ENCODE data around the gene PICALM. TPM values are rescaled to one million over a fixed set of nuclear protein-coding genes. Genes with fewer than 3 reads are reported as not detected.

Gene PICALM
- total and polyA plus RNA-seq, 9 of the 15 experiments (the other 6 are each of a cell fraction or from before 2014, with no cell fraction given) = 41.3 to 990 (median 309) TPM

DNA sequence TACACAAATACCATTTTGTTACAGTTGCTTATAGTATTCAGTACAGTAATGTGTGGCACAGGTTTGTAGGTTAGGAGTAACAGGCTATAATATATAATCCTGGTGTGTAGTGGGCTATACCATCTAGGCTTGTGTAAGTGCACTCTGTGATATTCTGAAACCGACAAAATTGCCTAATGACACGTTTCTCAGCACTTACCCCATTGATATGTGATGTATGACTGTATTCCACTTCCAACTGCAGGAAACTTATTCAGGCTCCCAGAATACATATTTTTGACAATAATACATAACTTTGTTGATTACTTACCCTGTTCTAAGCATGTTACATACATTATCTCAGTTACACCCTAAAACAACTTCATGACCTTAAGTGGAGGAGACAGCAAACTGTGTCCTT lies 5.1 kb upstream of the PICALM start:
- no peaks in the 10 kb centered on the region for H3K9me3 ChIP-seq (replicated peaks; ENCODE audit: control insufficient read depth, insufficient read depth, low read depth, low read length)
- ChIA-PET POLR2A (interaction anchor here (0.5 kb wide), 1 partner anchor 144 kb away, joined by 3 read pairs; no protein-coding TSS in a partner anchor), CTCF (ENCODE audit: low intra/inter-chr PET ratio) (no interaction called here)
- H3K27ac ChIP-seq (ENCODE audit: extremely low read depth, low read depth, low read length) = no peak overlapping the region
- H3K27me3 ChIP-seq (ENCODE audit: control insufficient read depth in 2 of 2, insufficient read depth in 2 of 2, low read length in 2 of 2) = no peaks in the 10 kb centered on the region
- FAIRE-seq (no peak), ATAC-seq (no peak), DNase-seq (ENCODE audit: extremely low read depth in 1 of 4, low spot score in 3 of 4) (no peak)
- intact Hi-C loops (cut with micrococcal nuclease) (no loop called here), in situ Hi-C loops (cut with MboI) (no loop called here)
- no TSS peak for BruUV-seq (replicated peaks)
- H3K36me3 ChIP-seq (ENCODE audit: control insufficient read depth, insufficient read depth, low read length) = no peaks in the 10 kb centered on the region
- peak overlapping the region; percentile 41 for H2AFZ ChIP-seq (ENCODE audit: low read depth, low read length)
- no peak overlapping the region for H3K9ac ChIP-seq (ENCODE audit: insufficient read depth in 1 of 2, low read depth in 2 of 2, low read length in 2 of 2)
- H3K9me1 ChIP-seq (ENCODE audit: control insufficient read depth, insufficient read depth, low read length) = no peaks in the 10 kb centered on the region
- no peak overlapping the region for H3K4me3 ChIP-seq
- WGBS (ENCODE audit: insufficient coverage, low coverage, missing lambda C conversion rate) = 54% methylated on average over 2 of the region's 2 CpGs
- H3K79me2 ChIP-seq (ENCODE audit: control insufficient read depth, insufficient read depth, low read length) = no peaks in the 10 kb centered on the region; the same call in 1 of the 3 replicates
- TF ChIP-seq MCM3 (IDR thresholded peaks at IDR 0.05) = no peak
- TF ChIP-seq PRDM10 (IDR thresholded peaks at IDR 0.05; ENCODE audit: partially characterized antibody) = peak; percentile 50
- H3K4me2 ChIP-seq (ENCODE audit: insufficient read depth, low read length) = no peak overlapping the region
- H4K20me1 ChIP-seq (replicated peaks; ENCODE audit: control insufficient read depth, insufficient read depth, low read length) = no peaks in the 10 kb centered on the region
- H3K4me1 ChIP-seq (replicated peaks in 1 of 2; ENCODE audit: control insufficient read depth in 2 of 2, insufficient read depth in 2 of 2, low read length in 2 of 2) = peaks cover 3 to 32% of the 10 kb centered on the region in 2 experiments; a peak in 4 of 5 replicates

All from K562 (cell line).